ENCODE measurements around the gene LRRIQ1. TPM values are rescaled to one million over a fixed set of nuclear protein-coding genes. Genes with fewer than 3 reads are reported as not detected.
"Not testable (repeated sequence)": the region's sequence is repeated elsewhere in the genome, so short reads cannot be mapped to it uniquely, and the experiment has no call there.

Gene LRRIQ1, protein sequence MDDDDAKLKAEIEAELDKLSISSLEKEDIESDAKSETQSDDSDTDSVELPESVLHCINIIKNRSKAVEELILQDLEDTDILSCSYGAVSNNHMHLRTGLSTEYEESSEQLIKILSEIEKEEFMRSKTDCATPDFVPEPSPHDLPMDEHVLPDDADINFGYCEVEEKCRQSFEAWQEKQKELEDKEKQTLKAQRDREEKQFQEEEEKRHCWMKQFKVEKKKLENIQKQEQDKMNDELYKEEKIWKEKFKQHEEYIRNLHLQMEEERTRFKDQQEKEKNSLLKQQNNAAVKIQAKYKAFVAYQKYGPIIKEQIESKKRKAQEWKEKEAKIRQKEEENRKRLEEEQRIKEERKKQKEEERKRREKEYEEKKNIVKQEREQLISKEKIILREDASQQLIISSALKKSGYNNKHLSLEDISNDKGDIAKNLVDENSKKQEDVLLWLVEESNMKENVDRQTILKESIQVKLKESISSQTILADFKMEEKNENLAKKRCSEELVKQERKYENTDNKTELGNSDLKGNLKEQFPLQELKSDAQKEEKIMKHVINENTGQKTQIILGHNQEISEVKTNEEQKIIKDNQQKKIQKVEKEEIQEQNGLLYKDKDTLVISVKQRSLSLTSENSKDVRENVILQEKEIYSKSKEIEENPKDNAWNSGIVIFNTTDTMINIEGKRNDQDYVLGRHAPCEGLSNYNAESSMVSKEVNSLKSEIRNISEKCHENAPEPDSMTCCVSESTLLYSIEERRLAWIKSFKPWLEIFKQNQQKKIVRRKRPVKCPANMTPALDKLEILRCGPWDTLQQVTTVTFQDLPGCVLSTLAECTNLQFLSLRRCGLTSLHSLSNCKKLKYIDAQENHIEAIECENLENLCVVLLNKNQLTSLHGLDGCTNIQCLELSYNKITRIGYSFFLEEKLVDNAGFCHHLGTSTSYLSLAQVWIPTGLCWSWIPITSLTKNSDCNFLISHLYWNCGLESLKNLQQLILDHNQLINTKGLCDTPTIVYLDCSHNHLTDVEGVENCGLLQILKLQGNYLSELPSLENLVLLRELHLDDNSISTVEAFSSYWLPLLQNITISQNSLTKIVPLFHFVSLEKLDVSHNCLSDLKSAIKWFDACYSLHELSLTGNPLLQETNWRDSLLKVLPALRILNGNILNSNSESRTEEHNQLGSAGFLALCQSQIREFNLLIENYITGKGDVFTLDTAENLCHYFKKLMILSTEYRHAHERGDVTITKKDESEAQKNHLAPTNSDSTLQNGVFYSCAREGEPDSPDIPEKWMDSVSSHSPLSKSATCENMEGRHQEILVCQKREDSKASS (N-terminal part only)
- total RNA-seq, result 3.2 TPM

DNA sequence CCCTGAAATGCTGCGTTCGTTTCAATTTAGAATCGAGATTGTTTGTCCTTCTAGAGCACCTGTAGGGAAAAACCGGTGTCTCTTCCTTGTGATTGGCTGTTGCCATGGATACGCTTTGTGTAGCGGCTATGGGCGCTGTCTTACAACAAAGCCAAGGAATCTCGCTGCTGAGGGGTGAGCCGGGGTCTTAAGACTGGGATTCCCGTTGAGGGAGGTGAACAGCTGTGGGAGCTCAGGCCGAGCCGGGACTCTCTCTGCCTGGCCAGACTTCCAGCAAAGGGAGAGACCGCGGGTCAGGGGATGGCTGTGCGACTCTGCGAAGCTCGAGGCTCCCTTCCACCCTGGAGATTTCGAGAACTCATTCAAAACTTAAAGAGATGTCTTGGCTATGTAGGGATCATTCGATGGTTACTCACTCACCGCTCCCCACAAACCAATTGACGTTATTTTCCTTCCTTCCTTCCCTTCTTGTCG, at the start of gene LRRIQ1, which contains the start of gene TSPAN19:
LRRIQ1 (plus strand) TSS at position 118 of the 474 bp plus-strand sequence. CDS start 1,826 bp downstream, outside the sequence.
TSPAN19 (minus strand) TSS at position 44 of the 474 bp plus-strand sequence. CDS start 6,331 bp downstream, outside the sequence.
- DNase-seq (ENCODE audit: low spot score), result peak; percentile 76

DNA sequence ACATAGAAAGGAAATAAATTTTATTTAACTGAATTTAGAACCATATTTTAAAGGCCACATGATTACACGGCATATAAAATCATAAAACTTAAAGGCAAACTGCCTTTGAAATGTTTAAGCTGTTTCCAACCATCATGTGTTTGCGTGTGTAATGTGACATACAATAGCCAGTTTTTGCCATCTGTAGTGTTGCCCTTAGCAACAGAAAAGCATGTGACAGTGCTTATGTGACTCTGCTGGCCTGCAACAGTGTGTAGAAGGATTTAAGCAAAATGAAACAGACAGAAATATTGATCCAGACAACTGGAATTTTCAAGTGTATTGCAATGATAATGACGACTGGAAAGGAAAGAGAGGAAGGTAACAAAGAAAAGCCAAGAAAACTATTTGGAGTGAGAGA, 49.6 kb upstream of the LRRIQ1 start:
- DNase-seq (ENCODE audit: low spot score), result no peak

DNA sequence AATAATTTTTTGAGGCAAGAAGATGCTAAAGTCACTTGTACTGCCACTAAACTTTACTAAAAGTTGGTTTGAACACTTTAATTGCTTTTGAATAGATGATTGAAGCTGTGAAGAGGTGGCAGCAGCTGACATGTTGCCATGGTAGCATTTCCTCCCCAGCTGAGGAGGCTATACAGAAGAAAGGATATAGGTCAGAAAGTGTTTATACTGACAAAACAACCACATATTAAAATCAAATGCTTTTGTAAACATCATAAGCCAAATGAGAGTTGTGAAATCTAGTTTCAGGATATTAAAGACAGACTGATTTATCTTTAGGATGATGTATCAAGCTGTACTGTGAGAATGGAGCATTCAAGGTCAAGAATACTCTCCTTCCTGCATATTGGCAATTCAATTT, 41.7 kb upstream of the LRRIQ1 start:
- no peak for DNase-seq (ENCODE audit: low spot score)

DNA sequence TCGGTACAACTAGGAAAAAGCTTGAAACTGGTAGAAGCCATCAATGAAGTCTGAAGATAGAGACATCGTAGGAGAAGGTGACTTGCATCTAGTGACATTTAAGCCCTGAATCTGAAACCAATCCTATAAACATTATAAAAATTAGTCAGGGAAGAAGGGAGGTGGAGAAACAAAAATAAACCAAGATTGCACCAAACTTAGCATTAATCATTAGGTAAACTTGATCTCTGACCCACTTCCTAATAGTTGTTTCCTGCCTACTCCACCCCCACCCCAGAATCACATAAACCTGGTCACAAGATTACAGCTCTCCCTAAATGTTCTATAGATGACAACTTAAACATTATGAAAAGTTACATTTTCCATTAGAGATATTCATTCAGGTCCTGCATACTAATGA, 40.5 kb upstream of the LRRIQ1 start:
- no peak for DNase-seq (ENCODE audit: low spot score)

DNA sequence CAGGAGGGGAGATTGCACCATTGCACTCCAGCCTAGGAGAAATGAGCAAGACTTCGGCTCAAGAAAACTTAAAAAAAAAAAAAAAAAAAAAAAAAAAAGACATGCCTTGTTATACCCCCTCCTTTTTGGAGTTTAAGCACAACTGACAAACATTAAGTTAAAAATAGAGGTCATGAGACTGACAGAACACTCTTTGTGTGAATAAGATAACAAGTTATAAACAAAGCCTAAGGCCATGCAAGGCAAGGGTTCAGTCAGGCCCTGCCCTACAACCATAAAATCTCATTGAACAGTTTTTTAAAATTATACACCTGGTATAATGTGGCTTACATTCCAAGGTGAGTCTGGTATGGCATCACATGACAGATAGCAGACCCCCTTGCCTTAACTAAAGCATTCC, 39.4 kb upstream of the LRRIQ1 start:
- no peak for DNase-seq (ENCODE audit: low spot score)

DNA sequence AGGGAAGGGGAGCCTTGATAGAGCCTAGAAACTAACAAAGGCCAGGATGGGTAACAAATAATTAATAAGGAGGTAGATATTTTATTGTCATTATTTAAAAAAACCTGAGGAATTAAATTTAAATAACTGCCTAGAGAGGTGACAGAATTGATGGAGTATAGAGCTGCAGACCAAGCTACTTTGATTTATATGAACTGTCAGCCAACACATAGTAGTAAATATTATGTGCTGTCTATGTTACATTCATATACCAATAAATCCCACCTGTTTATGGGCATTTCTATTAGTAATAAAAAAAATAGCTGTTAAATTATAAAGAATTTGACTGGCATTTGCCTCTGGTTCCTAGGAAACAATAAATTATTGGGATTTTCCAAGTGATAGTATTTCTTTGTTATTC, 37.8 kb upstream of the LRRIQ1 start:
- no peak for DNase-seq (ENCODE audit: low spot score)

DNA sequence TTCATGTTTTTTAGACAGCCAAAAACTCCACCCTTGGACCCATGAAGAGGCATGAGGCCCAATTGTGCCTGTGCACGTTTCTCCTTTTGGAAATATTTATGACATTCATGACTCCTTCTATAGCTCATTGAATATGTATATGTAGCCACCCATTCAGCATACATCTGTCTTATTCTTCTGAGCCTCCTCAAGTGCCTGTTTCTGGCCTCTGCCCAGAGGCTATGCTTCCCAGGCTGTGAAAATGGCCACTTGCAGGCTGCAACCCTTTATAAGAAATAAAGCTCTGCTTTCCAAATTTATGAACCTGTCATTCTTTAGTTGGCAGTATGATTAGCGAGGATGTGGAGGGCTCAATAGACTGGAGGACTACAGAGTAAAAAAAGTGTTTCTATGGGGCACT, 35.4 kb upstream of the LRRIQ1 start:
- no peak for DNase-seq (ENCODE audit: low spot score)

DNA sequence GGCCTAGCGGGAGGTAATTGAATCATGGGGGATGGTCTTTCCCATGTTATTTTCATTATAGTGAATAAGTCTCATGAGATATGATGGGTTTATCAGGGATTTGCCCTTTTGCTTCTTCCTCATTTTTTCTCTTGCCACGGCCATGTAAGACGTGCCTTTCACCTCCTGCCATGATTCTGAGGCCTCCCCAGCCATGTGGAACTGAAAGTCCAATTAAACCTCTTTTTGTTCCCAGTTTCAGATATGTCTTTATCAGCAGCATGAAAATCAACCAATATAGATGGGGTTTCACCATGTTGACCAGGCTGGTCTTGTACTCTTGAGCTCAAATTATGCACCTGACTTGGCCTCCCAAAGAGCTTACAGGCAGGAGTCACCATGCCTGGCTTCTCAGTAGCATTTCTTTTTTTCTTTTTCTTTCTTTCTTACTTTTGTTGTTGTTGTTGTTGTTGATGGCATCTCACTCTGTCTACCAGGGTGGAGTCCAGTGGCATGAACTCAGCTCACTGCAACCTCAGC, 33.3 kb upstream of the LRRIQ1 start:
- no peak for DNase-seq (ENCODE audit: low spot score)

DNA sequence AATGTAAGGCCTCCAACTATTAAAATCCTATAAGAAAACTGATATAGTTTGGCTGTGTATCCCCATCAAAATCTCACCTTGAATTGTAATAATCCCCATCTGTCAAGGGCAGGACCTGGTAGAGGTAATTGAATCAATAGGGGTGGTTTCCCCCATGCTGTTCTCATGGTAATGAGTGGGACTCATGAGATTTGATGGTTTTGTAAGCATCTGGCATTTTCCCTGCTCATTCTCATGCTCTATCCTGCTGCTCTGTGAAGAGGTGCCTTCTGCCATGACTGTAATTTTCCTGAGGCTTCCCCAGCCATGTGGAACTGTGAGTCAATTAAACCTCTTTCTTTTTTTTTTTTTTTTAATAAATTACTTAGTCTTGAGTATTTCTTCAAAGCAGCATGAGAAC, 31.9 kb upstream of the LRRIQ1 start:
- no peak for DNase-seq (ENCODE audit: low spot score)

DNA sequence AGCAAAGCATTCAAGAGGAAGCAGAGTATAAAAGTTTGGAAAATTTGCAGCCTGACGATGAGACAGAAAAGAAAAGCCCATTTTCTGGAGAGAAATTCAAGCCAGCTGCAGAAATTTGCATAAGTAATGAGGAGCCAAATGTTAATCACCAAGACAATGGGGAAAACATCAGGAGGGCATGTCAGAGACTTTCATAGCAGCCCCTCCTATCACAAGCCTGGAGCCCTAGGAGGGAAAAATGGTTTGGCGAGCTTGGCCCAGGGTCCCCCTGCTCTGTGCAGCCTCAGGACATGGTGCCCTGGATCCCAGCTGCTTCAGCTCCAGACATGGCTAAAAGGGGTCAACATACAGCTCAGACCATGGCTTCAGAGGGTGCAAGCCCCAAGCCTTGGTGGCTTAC, 31.1 kb upstream of the LRRIQ1 start:
- DNase-seq (ENCODE audit: low spot score), result not testable (repeated sequence)

DNA sequence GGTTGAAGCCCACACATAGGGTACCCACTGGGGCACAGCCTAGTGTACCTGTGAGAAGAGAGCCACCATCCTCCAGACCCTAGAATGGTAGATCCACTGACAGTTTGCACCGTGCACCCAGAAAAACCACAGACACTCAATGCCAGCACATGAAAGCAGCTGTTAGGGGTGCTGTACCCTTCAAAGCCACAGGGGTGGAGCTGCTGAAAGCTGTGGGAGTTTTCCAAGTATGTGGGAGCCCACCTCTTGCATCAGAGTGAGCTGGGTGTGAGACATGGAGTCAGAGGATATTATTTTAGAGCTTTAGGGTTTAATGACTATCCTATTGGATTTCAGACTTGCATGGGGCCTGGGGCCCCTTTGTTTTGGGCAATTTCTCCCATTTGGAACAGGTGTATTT, 30.5 kb upstream of the LRRIQ1 start:
- DNase-seq (ENCODE audit: low spot score), result no peak

DNA sequence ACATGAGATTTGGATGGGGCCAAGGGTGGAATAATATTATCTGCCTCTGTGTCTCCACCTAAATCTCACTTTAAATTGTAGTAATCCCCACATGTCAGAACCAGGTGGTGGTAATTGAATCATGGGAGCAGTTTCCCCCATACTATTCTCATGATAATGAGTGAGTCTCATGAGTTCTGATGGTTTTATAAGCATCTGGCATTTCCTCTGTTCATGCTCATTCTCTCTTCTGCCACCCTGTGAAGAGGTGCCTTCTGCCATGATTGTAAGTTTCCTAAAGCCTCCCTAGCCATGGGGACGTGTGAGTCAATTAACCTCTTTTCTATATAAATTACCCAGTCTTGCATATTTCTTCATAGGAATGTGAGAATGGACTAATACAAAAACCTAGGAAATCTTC, 29.9 kb upstream of the LRRIQ1 start:
- DNase-seq (ENCODE audit: low spot score), result no peak

DNA sequence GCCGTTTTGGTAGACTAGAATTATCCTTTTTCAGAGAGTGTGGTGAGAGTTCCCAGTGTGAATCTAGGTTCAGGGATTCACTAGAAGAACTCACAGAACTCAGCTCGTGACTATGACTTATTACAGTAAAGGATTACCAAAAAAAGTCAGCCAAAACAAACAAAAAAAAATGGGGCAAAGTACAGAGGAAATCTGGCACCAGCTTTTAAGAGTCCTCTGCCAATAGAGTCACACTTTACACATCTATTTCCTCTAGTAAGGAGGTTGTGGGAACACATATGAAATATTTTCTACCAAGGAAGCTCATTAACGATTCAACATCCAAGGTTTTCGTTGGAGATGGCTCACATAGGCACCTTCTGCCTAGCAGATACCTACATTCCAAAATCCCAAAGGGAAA, 28.3 kb upstream of the LRRIQ1 start:
- DNase-seq (ENCODE audit: low spot score), result no peak

DNA sequence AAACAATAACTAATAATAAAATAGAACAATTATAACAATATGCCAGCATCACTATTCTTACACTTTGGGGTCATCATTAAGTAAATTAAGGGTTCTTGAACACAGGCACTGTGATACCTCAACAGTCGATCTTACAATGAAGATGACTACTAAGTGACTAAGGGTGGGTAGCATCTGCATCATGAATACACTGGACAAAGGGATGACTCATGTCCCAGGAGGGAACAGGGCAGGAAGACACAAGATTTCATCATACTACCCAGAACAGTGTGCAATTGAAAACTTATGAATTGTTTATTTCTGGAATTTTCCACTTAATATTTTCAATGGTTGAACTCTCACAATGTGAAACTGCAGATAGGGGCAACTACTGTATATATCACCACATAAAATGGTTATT, 19.7 kb upstream of the LRRIQ1 start:
- DNase-seq (ENCODE audit: low spot score), result no peak

DNA sequence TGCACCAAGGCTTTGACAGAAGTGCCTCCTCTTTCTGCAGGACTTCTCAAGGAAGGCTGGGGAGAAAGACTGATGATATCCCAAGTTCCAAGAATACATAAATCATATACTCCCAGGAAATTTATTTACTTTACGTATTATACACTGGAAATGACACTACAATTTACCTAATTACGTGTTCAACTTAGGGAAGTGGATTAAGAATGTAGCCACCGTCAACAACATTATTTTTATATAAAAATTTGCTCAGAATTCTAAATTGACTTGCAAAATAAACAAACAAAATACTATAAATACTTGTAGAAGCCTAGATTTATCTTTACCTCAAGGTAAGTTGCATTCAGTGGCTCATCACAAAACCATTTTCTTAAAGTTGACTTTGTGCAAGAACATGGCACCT, 19.0 kb upstream of the LRRIQ1 start:
- no peak for DNase-seq (ENCODE audit: low spot score)

DNA sequence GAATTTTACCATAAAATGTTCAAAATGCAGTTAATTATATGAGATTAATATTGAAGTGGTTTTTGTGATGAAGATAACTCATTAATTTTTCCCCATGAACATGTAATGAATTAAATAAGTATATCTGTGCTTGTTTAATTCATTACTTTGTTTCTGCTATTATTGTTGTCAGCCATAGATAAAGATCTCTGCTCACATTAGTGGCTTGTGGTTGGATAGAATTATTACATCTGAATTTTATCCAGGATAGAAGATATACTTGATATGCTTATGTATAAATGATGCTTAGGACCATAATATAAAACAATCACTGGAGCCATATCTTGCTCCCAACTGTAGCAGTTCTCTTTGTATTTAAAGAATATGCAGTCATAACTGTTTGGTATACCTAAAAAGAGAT, 18.5 kb upstream of the LRRIQ1 start:
- DNase-seq (ENCODE audit: low spot score), result no peak

DNA sequence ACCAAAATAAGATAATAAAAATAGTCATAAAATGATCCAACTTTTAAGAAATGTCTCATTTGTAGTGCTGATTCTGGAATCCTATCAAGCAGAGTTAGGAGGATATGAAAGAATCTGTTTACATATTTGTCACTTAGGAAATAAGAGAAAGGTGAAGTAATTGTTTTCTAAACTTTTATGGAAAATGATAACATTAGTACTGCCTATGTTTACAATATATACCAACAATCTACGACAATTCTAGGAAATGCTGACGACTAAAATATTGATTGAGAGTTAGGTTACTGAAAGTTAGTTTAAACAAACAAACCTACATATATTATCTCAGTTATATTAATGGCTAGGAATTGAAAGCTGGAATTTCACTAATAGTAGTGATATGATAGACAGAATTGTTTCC, 18.1 kb upstream of the LRRIQ1 start:
- no peak for DNase-seq (ENCODE audit: low spot score)

DNA sequence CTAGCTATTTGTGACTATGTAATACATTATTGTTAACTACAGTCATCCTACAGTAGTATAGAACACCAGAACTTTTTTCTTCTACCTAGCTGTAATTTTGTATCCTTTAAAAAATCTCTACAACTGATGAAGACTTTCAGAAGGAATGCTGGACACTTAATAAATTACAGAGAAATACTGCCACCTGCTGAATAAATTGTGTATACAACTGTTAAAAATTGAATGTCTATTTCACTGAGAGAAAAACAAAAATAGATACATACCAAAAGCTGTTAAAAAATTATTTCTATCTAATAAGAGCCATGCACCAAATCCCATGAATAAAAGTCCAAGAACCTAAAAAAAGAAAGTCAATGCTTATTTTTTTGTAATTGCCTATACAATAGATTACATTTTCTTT, 6.7 kb upstream of the LRRIQ1 start:
- DNase-seq (ENCODE audit: low spot score), result no peak

DNA sequence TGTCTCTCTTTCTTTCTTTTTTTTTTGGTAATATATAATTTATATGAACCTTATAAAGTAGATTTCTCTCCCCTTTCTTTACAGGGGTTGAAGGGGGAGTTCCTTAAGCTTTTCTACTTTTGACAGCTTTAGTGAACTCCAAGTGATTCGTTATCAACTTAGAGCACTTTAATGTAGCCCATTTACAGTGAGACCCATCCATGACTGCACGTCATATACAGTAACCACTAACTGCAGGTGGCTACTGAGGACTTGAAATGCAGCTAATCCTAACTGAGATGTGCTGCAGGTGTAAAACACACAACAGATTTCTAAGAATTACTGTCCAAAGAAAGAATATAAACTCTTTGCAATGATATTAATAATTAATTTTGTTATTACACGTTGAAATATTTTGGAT, 582 bp downstream of the LRRIQ1 start:
- DNase-seq (ENCODE audit: low spot score), result no peak

DNA sequence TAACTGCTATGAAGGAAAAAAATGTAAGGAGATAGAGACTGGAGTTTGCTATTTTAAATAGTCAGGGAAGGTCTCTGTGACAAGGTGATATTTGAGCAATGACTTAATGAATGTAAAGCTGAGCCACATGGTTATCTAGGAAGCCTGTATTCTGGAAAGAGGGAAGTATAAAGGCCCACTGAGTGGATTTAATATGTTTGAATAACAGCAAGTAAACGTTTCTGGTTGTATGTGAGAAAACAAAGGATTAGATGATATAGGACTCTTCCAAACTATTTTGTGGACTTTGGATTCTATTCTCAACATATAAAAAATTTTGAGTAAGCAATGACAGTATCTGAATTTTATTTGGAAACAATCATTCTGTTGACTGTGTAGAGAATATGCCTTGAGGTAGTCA, 5.2 kb downstream of the LRRIQ1 start:
- no peak for DNase-seq (ENCODE audit: low spot score)

DNA sequence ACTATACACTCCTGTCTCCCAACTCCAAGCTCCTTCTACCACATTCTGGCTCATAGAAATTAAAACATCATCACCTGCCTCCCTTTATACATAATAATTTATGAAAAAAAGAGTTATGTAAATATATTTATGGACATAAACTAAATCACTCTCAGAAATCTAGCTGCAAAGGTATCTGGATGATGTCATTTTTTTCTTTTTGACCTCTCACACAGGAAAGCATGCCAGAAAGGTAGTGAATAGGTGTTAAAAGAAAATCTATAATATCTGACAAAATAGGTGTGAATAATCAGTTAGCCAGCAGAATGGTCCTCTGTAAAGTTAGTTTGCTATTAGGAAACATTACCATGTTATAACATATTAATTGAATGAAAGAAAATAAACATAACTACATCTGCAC, 7.7 kb downstream of the LRRIQ1 start:
- no peak for DNase-seq (ENCODE audit: low spot score)
